GM12878 (cell line): ENCODE results near the gene CDKL1. TPM values are rescaled to one million over a fixed set of nuclear protein-coding genes. Genes with fewer than 3 reads are reported as not detected.

Experiments used
- ATAC-seq: fragments of 200-7000 bp; cut with Tn5 transposase; 3 replicates; pipeline ENCODE4 v1.9.1; 2020; ENCODE audit warnings: mild to moderate bottlenecking, moderate library complexity
- BruUV-seq: library from RNA; stranded (reverse); fragments of 400-500 nt; replicated peaks from 2 replicates; lab custom pipeline; 2021; lab: Mats Ljungman, UMichigan
- CTCF ChIA-PET: fragments of 300-600 bp; sonication (Branson Sonifier 250); formaldehyde crosslinking; extraction: SDS; loops from one replicate; lab custom pipeline; 2021; ENCODE audit warnings: inconsistent platforms; lab: Yijun Ruan, JAX
- POLR2A ChIA-PET: fragments of 350-600 bp; formaldehyde crosslinking; extraction: SDS; loops from one replicate; lab custom pipeline; 2021; ENCODE audit warnings: inconsistent platforms; lab: Charles Lee
- RAD21 ChIA-PET: fragments of 300-600 bp; sonication (Branson Sonifier 250); formaldehyde crosslinking; loops from one replicate; lab custom pipeline; 2023; ENCODE audit warnings: antibody characterized with exemption; ENCODE audit not compliant: unreplicated experiment; lab: Charles Lee
- SMC1A ChIA-PET: fragments of 300-600 bp; sonication (Branson Sonifier 250); formaldehyde crosslinking; loops from one replicate; lab custom pipeline; 2023; ENCODE audit not compliant: unreplicated experiment, uncharacterized antibody; lab: Charles Lee
- DNase-seq: peaks from one replicate; pipeline ENCODE4 v3.0.0-alpha.2; 2011; ENCODE audit warnings: low read depth, low spot score
- FAIRE-seq: peaks from 3 replicates; lab custom pipeline; 2011; peaks lifted over from hg19 to GRCh38; lab: Jason Lieb, UNC
- H2AFZ ChIP-seq: 2 replicates; pipeline ENCODE4 v1.6.0; 2011; ENCODE audit warnings: low read depth, low read length, control low read depth; ENCODE audit not compliant: control insufficient read depth
- H3K27ac ChIP-seq: 2 replicates; pipeline ENCODE4 v1.5.1; 2011; ENCODE audit warnings: control low read depth; ENCODE audit not compliant: control insufficient read depth, insufficient read depth
- H3K27me3 ChIP-seq, 2 experiments: replicated peaks in 1 of 2; 2 replicates each; pipeline versions ENCODE4 v1.6.0 to v1.6.1; 2011; ENCODE audit warnings: low read length in 1 of 2; ENCODE audit not compliant: control insufficient read depth in 2 of 2, insufficient read depth in 2 of 2
- H3K36me3 ChIP-seq, 2 experiments: 2 replicates each; pipeline ENCODE4 v1.5.1; 2011; ENCODE audit warnings: low read length in 1 of 2; ENCODE audit not compliant: control insufficient read depth in 2 of 2, insufficient read depth in 2 of 2
- H3K4me1 ChIP-seq: 2 replicates; pipeline ENCODE4 v1.6.1; 2011; ENCODE audit warnings: mild to moderate bottlenecking, low read length, moderate library complexity, mixed read lengths; ENCODE audit not compliant: control insufficient read depth, insufficient read depth
- H3K4me2 ChIP-seq: 2 replicates; pipeline ENCODE4 v1.6.0; 2011; ENCODE audit warnings: control low read depth; ENCODE audit not compliant: control insufficient read depth, insufficient read depth
- H3K4me3 ChIP-seq: fragments of 200-600 bp; sonication (generic); 2 replicates; pipeline ENCODE4 v1.5.1; 2016
- H3K79me2 ChIP-seq: 2 replicates; pipeline ENCODE4 v1.6.0; 2011; ENCODE audit warnings: low read length; ENCODE audit not compliant: control insufficient read depth, insufficient read depth
- H3K9ac ChIP-seq: 2 replicates; pipeline ENCODE4 v1.8.0; 2011; ENCODE audit warnings: low read length, control low read depth, mixed read lengths; ENCODE audit not compliant: control insufficient read depth, insufficient read depth
- H3K9me3 ChIP-seq: replicated peaks from 3 replicates; pipeline ENCODE4 v1.5.1; 2011; ENCODE audit warnings: mild to moderate bottlenecking, low read length; ENCODE audit not compliant: control insufficient read depth, insufficient read depth
- H4K20me1 ChIP-seq: 2 replicates; pipeline ENCODE4 v1.6.0; 2011; ENCODE audit not compliant: control insufficient read depth, insufficient read depth
- ATF3 ChIP-seq: IDR thresholded peaks from 2 replicates; pipeline ENCODE4 v1.6.1; 2011; ENCODE audit warnings: low read depth, mild to moderate bottlenecking, low read length, moderate library complexity, borderline replicate concordance; ENCODE audit errors: extremely low read depth
- BACH1 ChIP-seq: fragments of 450-650 bp; IDR thresholded peaks from 2 replicates; pipeline ENCODE4 v1.6.1; 2017; ENCODE audit warnings: mild to moderate bottlenecking, borderline replicate concordance
- BHLHE40 ChIP-seq, 2 experiments: fragments of 450-650 bp in 1 of 2; IDR thresholded peaks; 2 replicates each; pipeline ENCODE4 v1.6.1; 2011 to 2017; ENCODE audit warnings: low read depth in 2 of 2, borderline replicate concordance in 1 of 2, improper control_type of control experiment in 1 of 2, low read length in 1 of 2, mild to moderate bottlenecking in 1 of 2
- CHD1 ChIP-seq: IDR thresholded peaks from 2 replicates; pipeline ENCODE4 v1.6.1; 2012; ENCODE audit warnings: low read depth, low read length, improper control_type of control experiment
- IKZF2 ChIP-seq, 2 experiments: fragments of 450-650 bp; IDR thresholded peaks; 2 replicates each; pipeline ENCODE4 v1.6.1; 2017; ENCODE audit warnings: mild to moderate bottlenecking in 2 of 2, moderate library complexity in 2 of 2
- IRF3 ChIP-seq: fragments of 450-650 bp; IDR thresholded peaks from 2 replicates; pipeline ENCODE4 v1.6.1; 2014; ENCODE audit warnings: mild to moderate bottlenecking
- NBN ChIP-seq: fragments of 450-650 bp; IDR thresholded peaks from 2 replicates; pipeline ENCODE4 v1.6.1; 2016
- POU2F2 ChIP-seq: IDR thresholded peaks from 3 replicates; pipeline ENCODE4 v1.6.1; 2011; ENCODE audit warnings: low read depth, mild to moderate bottlenecking, low read length, borderline replicate concordance
- SUPT20H ChIP-seq: IDR thresholded peaks from 2 replicates; pipeline ENCODE4 v1.6.1; 2011; ENCODE audit warnings: low read depth, mild to moderate bottlenecking, low read length, moderate library complexity, borderline replicate concordance; ENCODE audit not compliant: control insufficient read depth
- WGBS: methylation state at CpG from one replicate; pipeline ENCODE4 v1.1.6; 2016; ENCODE audit warnings: low lambda C conversion rate; ENCODE audit not compliant: insufficient replicate concordance, insufficient coverage; ENCODE audit errors: missing lambda C conversion rate; 5-methylcytosine and 5-hydroxymethylcytosine counted together
- in situ Hi-C: fragments of 300-500 bp; cut with MboI; formaldehyde crosslinking; loops from 9 replicates; pipeline ENCODE4 v1.14.3; 2018; ENCODE audit warnings: mixed read lengths
- intact Hi-C: fragments of 100-400 bp; cut with micrococcal nuclease; formaldehyde crosslinking; loops from one replicate; pipeline ENCODE4 v1.14.2; 2022; ENCODE audit not compliant: unreplicated experiment
- polyA plus RNA-seq, 11 experiments: library from polyadenylated mRNA; depleted of rRNA in 4 of 11; unstranded in 6 of 11; stranded (reverse) in 5 of 11; fragments of >200 nt; fragmentation: Nextera tagmentation in 4 of 11; fragmentation: Illumina TruSeq in 1 of 11; extraction: Ambion mirVana in 4 of 11; extraction: Trizol in 1 of 11; gene quantifications; 1 replicate in 1 of 11; 2 replicates in 10 of 11; pipeline versions ENCODE4 v1.2.1 to v1.2.3, GENCODE V29; 2011 to 2016; ENCODE audit warnings: inconsistent platforms in 2 of 11, missing spikeins in 2 of 11, low read depth in 1 of 11
- total RNA-seq, 4 experiments: library from RNA; depleted of rRNA in 3 of 4; stranded (reverse); fragments of >200 nt in 3 of 4; fragmentation: Illumina TruSeq in 1 of 4; extraction: Trizol in 1 of 4; gene quantifications; 2 replicates each; pipeline versions ENCODE4 v1.2.1 to v1.2.3, GENCODE V29; 2013 to 2021

The CDKL1 gene
- total and polyA plus RNA-seq, 10 of the 15 experiments (the other 5 are each of a cell fraction or from before 2014, with no cell fraction given) = 9.0 to 19.0 (median 11.1) TPM

- no TSS peak for BruUV-seq
- ATAC-seq = peak; percentile 70
- in situ Hi-C loops = loop anchor here (5.0 kb wide), 1 partner anchor 207 kb away; no protein-coding TSS in a partner anchor
Measured at GRCh38 chr14:50320283-50320682, 76.4 kb downstream of the CDKL1 start.

More at GRCh38 chr14:50320283-50320682, 76.4 kb downstream of the CDKL1 start:
- no peaks in the 10 kb centered on the region; the same call in 1 of the 2 replicates for H4K20me1 ChIP-seq
- H3K9me3 ChIP-seq = no peaks in the 10 kb centered on the region
- peak overlapping the region; percentile 77 for H3K27ac ChIP-seq
- SMC1A ChIA-PET = interaction anchor here (0.7 to 3.3 kb wide), 20 partner anchors 8 to 565 kb away, joined by 3 to 19 read pairs (median 6); partner anchors contain the start of genes CDKL1, DMAC2L, L2HGDH and MAP4K5
- FAIRE-seq = peak; percentile 66
- RAD21 ChIA-PET = interaction anchor here (0.9 to 2.9 kb wide), 15 partner anchors 8 to 686 kb away, joined by 3 to 16 read pairs (median 5); partner anchors contain the start of genes CDKL1, DMAC2L, L2HGDH and MAP4K5
- DNase-seq = peak; percentile 39
- H3K27me3 ChIP-seq = no peaks in the 10 kb centered on the region
- peaks cover 9% of the 10 kb centered on the region for H3K79me2 ChIP-seq
- H2AFZ ChIP-seq = peak overlapping the region; percentile 37; the same call in 1 of the 2 replicates
- H3K4me3 ChIP-seq = peak overlapping the region; percentile 19; the same call in 1 of the 2 replicates
- POLR2A ChIA-PET = interaction anchor here (0.9 to 1.5 kb wide), 4 partner anchors 8 to 208 kb away, joined by 4 to 6 read pairs (median 5); partner anchors contain the start of genes DMAC2L and L2HGDH
- TF ChIP-seq BHLHE40 (IDR thresholded peaks at IDR 0.05; ENCODE audit: borderline replicate concordance in 1 of 2, low read depth in 2 of 2, low read length in 1 of 2) = 0 out of 4 replicates have a peak, but pooled peaks of 1 of the 2 experiments have one; percentile 14
- no peak for TF ChIP-seq IRF3
- peak; percentile 43; the same call in 1 of the 2 replicates for TF ChIP-seq BACH1
- no peak for TF ChIP-seq CHD1
- TF ChIP-seq IKZF2 (IDR thresholded peaks at IDR 0.05) = peak in 1 of 2 experiments; percentile 12; a peak in 3 of 4 replicates
- no peak for TF ChIP-seq ATF3
- TF ChIP-seq SUPT20H = no peak
- peak; percentile 46; the same call in 1 of the 3 replicates for TF ChIP-seq POU2F2
- TF ChIP-seq NBN = peak; percentile 29; the same call in 1 of the 2 replicates
- CTCF ChIA-PET = interaction anchor here (0.6 to 3.7 kb wide), 42 partner anchors 8 to 905 kb away, joined by 3 to 39 read pairs (median 5); partner anchors contain the start of genes CDKL1, DMAC2L, L2HGDH and MAP4K5
- H3K9ac ChIP-seq = peak overlapping the region; percentile 30
- intact Hi-C loops = loop anchor here (2.0 kb wide), 1 partner anchor 77 kb away; the partner anchor contains the start of gene CDKL1
- 0% methylated on average over 8 of the region's 8 CpGs for WGBS
- H3K4me2 ChIP-seq = peak overlapping the region; percentile 75
- H3K4me1 ChIP-seq = peaks cover 27% of the 10 kb centered on the region
- H3K36me3 ChIP-seq = peaks cover 0 to 5% of the 10 kb centered on the region in 2 experiments; a peak in 2 of 4 replicates
